Smooth muscle cell (in vitro differentiated cells): ENCODE data around the gene MZT2A. TPM values are rescaled to one million over a fixed set of nuclear protein-coding genes. Genes with fewer than 3 reads are reported as not detected.
"Not testable (repeated sequence)": the region's sequence is repeated elsewhere in the genome, so short reads cannot be mapped to it uniquely, and the experiment has no call there.

Source experiments
- DNase-seq: peaks from one replicate; lab custom pipeline; 2025; ENCODE audit not compliant: unreplicated experiment; lab: John Stamatoyannopoulos, UW
- H2AFZ ChIP-seq: fragments of 200-600 bp; sonication (generic); 2 replicates; pipeline ENCODE4 v1.6.0; 2016; ENCODE audit warnings: antibody characterized with exemption, low read depth, mild to moderate bottlenecking
- H3F3A ChIP-seq: fragments of 200-600 bp; sonication (generic); 2 replicates; pipeline ENCODE4 v1.6.0; 2017; ENCODE audit warnings: antibody characterized with exemption, low read depth
- H3K27ac ChIP-seq: fragments of 200-600 bp; sonication (generic); 2 replicates; pipeline ENCODE4 v1.5.1; 2016; ENCODE audit warnings: low read depth, mild to moderate bottlenecking
- H3K27me3 ChIP-seq: fragments of 200-600 bp; sonication (generic); 2 replicates; pipeline ENCODE4 v1.6.1; 2016; ENCODE audit warnings: low read depth, mild to moderate bottlenecking
- H3K36me3 ChIP-seq: fragments of 200-600 bp; sonication (generic); 2 replicates; pipeline ENCODE4 v1.5.1; 2016; ENCODE audit warnings: low read depth
- H3K4me1 ChIP-seq: fragments of 200-600 bp; sonication (generic); 2 replicates; pipeline ENCODE4 v1.5.1; 2016; ENCODE audit warnings: low read depth
- H3K4me2 ChIP-seq: fragments of 200-600 bp; sonication (generic); 2 replicates; pipeline ENCODE4 v1.6.0; 2016; ENCODE audit warnings: mild to moderate bottlenecking
- H3K4me3 ChIP-seq: fragments of 200-600 bp; sonication (generic); 2 replicates; pipeline ENCODE4 v1.5.1; 2016; ENCODE audit warnings: mild to moderate bottlenecking
- H3K79me2 ChIP-seq: fragments of 200-600 bp; sonication (generic); 2 replicates; pipeline ENCODE4 v1.6.0; 2016; ENCODE audit warnings: low read depth, mild to moderate bottlenecking
- H3K9ac ChIP-seq: fragments of 200-600 bp; sonication (generic); 2 replicates; pipeline ENCODE4 v1.6.0; 2016; ENCODE audit warnings: low read depth
- H3K9me3 ChIP-seq: fragments of 200-600 bp; sonication (generic); replicated peaks from 2 replicates; pipeline ENCODE4 v1.5.1; 2016; ENCODE audit warnings: low read depth
- H4K20me1 ChIP-seq: fragments of 200-600 bp; sonication (generic); 2 replicates; pipeline ENCODE4 v1.6.0; 2016; ENCODE audit warnings: low read depth
- WGBS: methylation state at CpG from one replicate; pipeline ENCODE4 v1.1.7; 2016; ENCODE audit warnings: low lambda C conversion rate; 5-methylcytosine and 5-hydroxymethylcytosine counted together
- polyA plus RNA-seq: library from polyadenylated mRNA; unstranded; fragments of >200 nt; fragmentation: Nextera tagmentation; extraction: Ambion mirVana; gene quantifications from 2 replicates; pipeline ENCODE4 v1.2.1, GENCODE V29; 2016
- total RNA-seq: library from RNA; depleted of rRNA; stranded (reverse); fragments of >200 nt; gene quantifications from 2 replicates; pipeline ENCODE4 v1.2.3, GENCODE V29; 2014
- TF ChIP-seq, protein P1 (sequence below): fragments of 200-600 bp; sonication (generic); IDR thresholded peaks from 2 replicates; pipeline ENCODE4 v1.5.1; 2017; ENCODE audit warnings: borderline replicate concordance, mild to moderate bottlenecking, antibody characterized with exemption; ENCODE audit not compliant: insufficient read depth, poor library complexity, severe bottlenecking

Gene MZT2A
- total and polyA plus RNA-seq, 2 experiments from 2014 or later: 85.1 to 137 TPM

DNA sequence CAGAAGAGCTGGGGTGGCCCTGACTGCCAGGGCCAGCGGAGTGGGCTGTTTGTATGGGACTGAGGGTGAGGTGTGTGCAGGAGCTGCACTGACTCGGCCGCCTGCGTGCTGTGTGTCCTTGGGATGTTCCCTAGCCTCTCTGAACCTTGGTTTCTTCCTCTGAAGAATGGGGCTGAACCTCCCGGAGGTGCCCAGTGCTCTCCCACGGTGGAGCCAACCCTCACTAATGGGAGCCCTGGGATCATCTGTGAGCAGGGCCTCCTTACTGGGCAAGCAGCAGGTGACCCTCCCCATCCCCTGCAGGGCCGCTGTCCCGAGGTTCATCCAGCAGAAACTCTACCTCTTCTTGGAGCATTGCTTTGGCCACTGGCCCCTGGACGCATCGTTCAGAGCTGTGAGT lies 23.8 kb upstream of the MZT2A start:
- Histone ChIP-seq H3K9me3 (no peaks in the 10 kb centered on the region), H3K36me3 (no peaks in the 10 kb centered on the region), H3K4me3 (no peak overlapping the region), H3K79me2 (no peaks in the 10 kb centered on the region), H4K20me1 (no peaks in the 10 kb centered on the region), H3F3A (no peaks in the 10 kb centered on the region), H3K4me2 (no peak overlapping the region), H3K27me3 (no peaks in the 10 kb centered on the region), H3K27ac (no peak overlapping the region), H3K4me1 (peaks cover 4% of the 10 kb centered on the region), H3K9ac (no peak overlapping the region), H2AFZ (no peak overlapping the region)
- WGBS: 91% methylated on average over 10 of the region's 10 CpGs
- no peak for DNase-seq
- TF ChIP-seq, protein P1, sequence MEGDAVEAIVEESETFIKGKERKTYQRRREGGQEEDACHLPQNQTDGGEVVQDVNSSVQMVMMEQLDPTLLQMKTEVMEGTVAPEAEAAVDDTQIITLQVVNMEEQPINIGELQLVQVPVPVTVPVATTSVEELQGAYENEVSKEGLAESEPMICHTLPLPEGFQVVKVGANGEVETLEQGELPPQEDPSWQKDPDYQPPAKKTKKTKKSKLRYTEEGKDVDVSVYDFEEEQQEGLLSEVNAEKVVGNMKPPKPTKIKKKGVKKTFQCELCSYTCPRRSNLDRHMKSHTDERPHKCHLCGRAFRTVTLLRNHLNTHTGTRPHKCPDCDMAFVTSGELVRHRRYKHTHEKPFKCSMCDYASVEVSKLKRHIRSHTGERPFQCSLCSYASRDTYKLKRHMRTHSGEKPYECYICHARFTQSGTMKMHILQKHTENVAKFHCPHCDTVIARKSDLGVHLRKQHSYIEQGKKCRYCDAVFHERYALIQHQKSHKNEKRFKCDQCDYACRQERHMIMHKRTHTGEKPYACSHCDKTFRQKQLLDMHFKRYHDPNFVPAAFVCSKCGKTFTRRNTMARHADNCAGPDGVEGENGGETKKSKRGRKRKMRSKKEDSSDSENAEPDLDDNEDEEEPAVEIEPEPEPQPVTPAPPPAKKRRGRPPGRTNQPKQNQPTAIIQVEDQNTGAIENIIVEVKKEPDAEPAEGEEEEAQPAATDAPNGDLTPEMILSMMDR: no peak

- not testable (repeated sequence) for DNase-seq, H3K9ac ChIP-seq, H3K4me1 ChIP-seq, H3K4me2 ChIP-seq, H3F3A ChIP-seq, H3K27ac ChIP-seq, H2AFZ ChIP-seq, H3K79me2 ChIP-seq, H3K27me3 ChIP-seq, H3K9me3 ChIP-seq, H4K20me1 ChIP-seq, H3K36me3 ChIP-seq, H3K4me3 ChIP-seq
- WGBS: 95% methylated on average over 14 of the region's 14 CpGs
Measured at GRCh38 chr2:131515235-131515634, 23.0 kb upstream of the MZT2A start.

- H3K79me2 ChIP-seq, H3K4me3 ChIP-seq, H3K9ac ChIP-seq, H3K36me3 ChIP-seq, DNase-seq, H3F3A ChIP-seq, H3K27me3 ChIP-seq, H4K20me1 ChIP-seq, H2AFZ ChIP-seq, H3K4me2 ChIP-seq, H3K9me3 ChIP-seq, H3K27ac ChIP-seq, H3K4me1 ChIP-seq: not testable (repeated sequence)
- WGBS: 87% methylated on average over 15 of the region's 15 CpGs
Measured at GRCh38 chr2:131514408-131515166, 22.4 kb upstream of the MZT2A start.

DNA sequence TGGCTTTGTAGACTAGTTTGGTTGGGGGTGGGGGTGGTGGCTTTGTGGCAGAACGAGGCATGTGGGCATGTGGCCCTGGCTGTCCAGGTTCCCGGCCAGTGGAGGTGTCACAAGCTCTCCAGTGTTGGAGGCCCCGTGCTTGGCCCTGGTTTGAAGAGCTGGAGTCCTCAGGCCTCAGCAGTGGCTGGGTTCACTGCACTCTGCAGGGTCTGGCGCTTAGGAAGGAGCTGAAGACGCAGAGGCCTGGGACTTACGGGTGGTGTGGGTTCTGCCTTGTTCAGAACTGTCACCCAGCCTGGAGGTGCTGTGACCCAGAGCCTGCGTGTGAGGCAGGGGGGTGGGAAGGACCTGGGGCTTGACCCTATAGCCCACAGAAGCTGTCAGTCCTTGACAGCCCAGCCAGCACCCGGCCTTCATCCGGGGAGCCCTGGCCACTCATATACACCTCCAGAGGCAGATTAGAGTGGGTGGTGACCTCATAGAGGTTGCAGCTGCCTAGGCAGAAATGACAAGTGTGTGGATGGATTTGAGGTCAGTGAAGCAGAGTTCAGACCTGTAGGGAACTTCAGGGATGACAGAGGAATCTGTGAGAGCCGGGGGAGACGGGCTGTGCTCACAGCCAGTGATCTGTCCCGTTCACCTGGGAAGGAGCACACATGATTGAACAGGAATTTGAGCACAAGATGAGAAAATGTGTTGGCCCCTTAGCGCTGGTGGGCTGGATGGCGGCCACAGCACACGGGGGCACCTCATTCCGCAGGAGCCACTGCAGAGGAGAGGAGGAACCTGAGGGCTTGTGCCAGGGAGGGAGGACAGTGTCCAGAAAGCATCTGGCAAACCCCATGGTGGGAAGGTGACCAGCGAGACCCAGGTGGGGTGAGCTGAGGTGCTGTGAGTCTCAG lies 20.0 kb upstream of the MZT2A start:
- DNase-seq, H3K4me3 ChIP-seq, H3K4me2 ChIP-seq, H3K4me1 ChIP-seq, H3K27me3 ChIP-seq, H3K9ac ChIP-seq, H3K9me3 ChIP-seq, H3K79me2 ChIP-seq, H3K36me3 ChIP-seq, H3F3A ChIP-seq, H4K20me1 ChIP-seq, H2AFZ ChIP-seq: not testable (repeated sequence)
- 58% methylated on average over 17 of the region's 17 CpGs for WGBS
- H3K27ac ChIP-seq: peak overlapping the region; percentile 56

DNA sequence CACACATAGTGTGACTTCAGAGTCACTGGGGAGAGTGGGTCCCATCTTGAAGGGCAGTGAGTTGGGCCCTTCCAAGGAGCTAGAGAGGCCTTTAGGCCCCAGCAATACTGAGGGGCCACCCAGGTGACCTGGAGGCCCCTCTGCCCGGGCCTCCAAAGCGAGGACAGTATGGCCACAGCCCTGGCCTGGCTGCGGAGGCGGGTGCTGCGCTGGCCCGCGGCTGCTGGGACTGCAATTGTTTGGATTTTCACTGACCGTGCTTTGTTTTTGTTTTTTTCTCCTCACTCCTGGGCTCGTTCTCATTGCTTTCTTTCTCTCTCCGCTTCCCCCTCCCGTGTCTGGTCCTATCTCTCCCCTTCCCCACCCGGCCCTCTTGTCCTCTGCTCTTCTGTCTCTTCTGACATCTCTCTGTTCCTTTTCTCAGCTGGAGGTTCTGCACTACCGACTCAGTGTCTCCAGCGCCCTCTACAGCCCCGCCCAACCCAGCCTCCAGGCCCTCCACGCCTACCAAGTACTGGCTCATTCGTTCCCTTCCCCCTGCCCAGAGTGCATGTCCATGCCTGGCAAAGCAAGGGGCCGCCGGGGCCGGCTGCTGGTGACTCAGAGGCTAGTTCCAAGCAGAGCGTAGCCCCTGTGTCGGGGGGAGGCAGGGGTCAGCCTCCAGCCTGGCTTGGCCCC lies 19.2 kb upstream of the MZT2A start:
- WGBS: 40% methylated on average over 14 of the region's 22 CpGs
- H3K36me3 ChIP-seq, H3K27me3 ChIP-seq, H3K9me3 ChIP-seq, H3K4me1 ChIP-seq, H3F3A ChIP-seq, H4K20me1 ChIP-seq, H3K79me2 ChIP-seq, H3K9ac ChIP-seq, H2AFZ ChIP-seq, H3K4me3 ChIP-seq: not testable (repeated sequence)
- peak overlapping the region; percentile 56 for H3K27ac ChIP-seq
- peak overlapping the region; percentile 48 for H3K4me2 ChIP-seq
- DNase-seq: peak; percentile 62
